Lower leg skin (tissue), 4 donors: Measurements from ENCODE around the gene CA10. TPM values are rescaled to one million over a fixed set of nuclear protein-coding genes. Genes with fewer than 3 reads are reported as not detected.

Experiments used
- DNase-seq, 2 donors: peaks; one replicate each; pipeline ENCODE4 v3.0.0-alpha.2; 2019; ENCODE audit warnings: low spot score in 2 of 2
- H3K4me3 ChIP-seq: fragments of 200-600 bp; sonication (generic); 2 replicates; pipeline ENCODE4 v1.5.1; 2017; ENCODE audit warnings: mild to moderate bottlenecking, low read depth; ENCODE audit not compliant: poor library complexity, severe bottlenecking
- CTCF ChIP-seq, 3 donors: fragments of 450-650 bp; IDR thresholded peaks; one replicate each; pipeline ENCODE4 v1.5.1; 2016; ENCODE audit warnings: antibody characterized with exemption in 3 of 3, mild to moderate bottlenecking in 3 of 3, moderate library complexity in 2 of 3
- POLR2A ChIP-seq, 2 donors: fragments of 450-650 bp; IDR thresholded peaks; one replicate each; pipeline ENCODE4 v1.6.1; 2016 to 2017; ENCODE audit warnings: antibody characterized with exemption in 2 of 2, mild to moderate bottlenecking in 1 of 2, moderate library complexity in 1 of 2
- WGBS, 2 donors: methylation state at CpG; one replicate each; pipeline ENCODE4 v1.1.5; 2018; 5-methylcytosine and 5-hydroxymethylcytosine counted together
- intact Hi-C: fragments of 100-400 bp; cut with DNase I; formaldehyde crosslinking; loops from one replicate; pipeline ENCODE4 v1.15.0; 2023; ENCODE audit warnings: low total_unique reads
- total RNA-seq, 4 donors: library from RNA; depleted of rRNA; stranded (reverse); fragments of >200 nt; gene quantifications; one replicate each; pipeline ENCODE4 v1.1.0, GENCODE V29; 2016

The CA10 gene
- total RNA-seq, 4 donors from 2014 or later, result not detected

DNA sequence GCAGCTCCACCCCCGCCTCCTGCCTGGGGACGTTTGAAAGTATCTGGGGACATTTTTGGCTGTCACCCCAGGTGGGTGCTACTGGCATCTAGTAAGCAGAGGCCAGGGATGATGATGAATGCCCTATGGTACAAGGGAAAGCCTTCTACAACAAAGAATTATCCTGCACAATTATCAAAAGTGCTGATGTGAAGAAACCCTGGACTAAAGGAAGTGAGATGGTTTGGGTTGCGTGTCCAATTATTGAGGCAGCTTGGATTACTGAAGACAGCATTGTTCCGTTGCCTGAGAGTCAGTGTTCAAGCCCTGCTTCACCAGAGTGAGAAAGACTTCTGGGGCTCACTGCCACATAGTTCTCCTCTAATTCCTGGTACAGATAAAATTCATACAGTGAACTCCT is 343.4 kb downstream of the CA10 start:
- no peak overlapping the region for H3K4me3 ChIP-seq
- no peak for DNase-seq
- TF ChIP-seq POLR2A (IDR thresholded peaks at IDR 0.05) (no peak), CTCF (IDR thresholded peaks at IDR 0.05) (no peak)
- intact Hi-C loops, result no loop called here
- 56 to 59% methylated on average over 4 of the region's 4 CpGs for WGBS, 2 donors

DNA sequence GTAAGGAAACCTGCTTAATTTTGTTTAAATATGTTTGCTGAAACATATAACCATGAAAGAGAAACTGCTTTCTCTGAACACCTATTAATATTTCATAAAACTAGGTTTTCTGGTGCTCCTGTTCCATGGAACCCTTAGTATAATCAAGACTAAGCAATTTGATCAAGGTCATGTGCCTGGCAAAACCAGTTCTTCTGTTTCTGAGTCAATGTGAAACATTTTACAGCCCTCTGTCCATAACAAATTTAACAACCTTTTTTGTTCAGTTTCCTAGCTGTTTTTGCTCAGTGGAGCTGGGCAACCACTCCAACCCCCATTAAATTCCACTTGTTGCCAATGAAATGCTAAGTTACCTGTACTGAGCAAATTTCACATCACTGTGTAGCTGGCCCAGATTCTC is 344.0 kb downstream of the CA10 start:
- TF ChIP-seq POLR2A (IDR thresholded peaks at IDR 0.05) (no peak), CTCF (IDR thresholded peaks at IDR 0.05) (no peak)
- intact Hi-C loops, result no loop called here
- no peak overlapping the region for H3K4me3 ChIP-seq
- no peak for DNase-seq

DNA sequence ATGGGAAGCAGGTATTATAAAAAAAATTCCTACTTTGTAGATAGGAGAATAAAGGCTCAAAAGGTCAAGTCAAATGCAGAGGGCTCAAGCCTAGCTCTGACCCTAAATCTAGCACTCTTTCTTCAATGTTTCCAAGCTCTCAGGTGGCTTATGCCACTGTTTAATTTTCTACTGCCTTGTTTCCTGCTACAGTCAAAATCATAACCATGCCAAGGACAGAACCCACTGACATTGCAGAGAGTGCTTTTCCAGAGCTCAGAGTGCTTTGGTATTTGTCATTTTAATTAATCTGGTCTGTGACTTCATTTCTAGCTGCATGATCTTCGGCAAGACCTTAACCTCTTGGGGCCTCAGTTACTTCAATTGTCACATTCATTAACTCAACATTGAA is 344.7 kb downstream of the CA10 start:
- DNase-seq, result no peak
- intact Hi-C loops, result no loop called here
- TF ChIP-seq POLR2A (IDR thresholded peaks at IDR 0.05), result no peak
- no peak for TF ChIP-seq CTCF (IDR thresholded peaks at IDR 0.05)
- WGBS, 2 donors, result 71 to 81% methylated on average over 1 of the region's 1 CpG
- no peak overlapping the region for H3K4me3 ChIP-seq

DNA sequence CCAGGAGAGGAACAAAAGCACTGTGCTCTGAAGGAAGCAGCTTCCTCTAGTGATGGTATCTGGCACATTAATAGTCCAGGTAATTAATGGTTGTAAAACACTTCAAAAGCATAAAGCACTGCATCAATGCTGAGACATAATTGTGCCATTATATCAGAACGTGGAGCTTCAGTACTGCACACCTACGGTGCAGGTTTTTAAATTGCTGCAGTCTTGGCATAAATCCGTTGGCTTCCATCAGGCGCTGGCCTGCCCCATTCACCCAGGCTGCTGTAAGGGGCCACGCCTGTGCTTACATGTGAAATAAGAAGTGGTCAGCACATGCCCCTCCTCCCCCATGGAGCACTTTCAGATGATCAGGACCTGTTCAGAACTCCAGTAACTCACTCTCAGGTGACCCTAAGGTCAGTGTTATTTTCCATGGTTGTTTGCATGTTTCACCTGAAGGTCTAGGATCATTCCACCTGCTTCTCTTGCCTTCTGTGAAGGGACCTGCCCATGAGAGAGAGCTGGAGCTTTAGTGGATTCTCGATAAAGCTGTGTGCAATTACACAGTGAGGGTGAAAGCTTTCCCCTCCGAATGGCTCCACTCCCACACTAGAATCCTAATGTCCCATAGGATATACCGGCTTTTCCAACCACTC is 345.3 kb downstream of the CA10 start:
- 69 to 75% methylated on average over 8 of the region's 8 CpGs for WGBS, 2 donors
- intact Hi-C loops, result no loop called here

GRCh38 chr17:51807460-51807859 is 351.1 kb downstream of the CA10 start:
- intact Hi-C loops, result no loop called here
- H3K4me3 ChIP-seq, result no peak overlapping the region
- 97% methylated on average over 3 of the region's 3 CpGs for WGBS, 2 donors
- DNase-seq, result no peak
- TF ChIP-seq POLR2A (IDR thresholded peaks at IDR 0.05), result no peak
- no peak for TF ChIP-seq CTCF (IDR thresholded peaks at IDR 0.05)

More for the DNA sequence above, 345.3 kb downstream of the CA10 start:
- TF ChIP-seq POLR2A (IDR thresholded peaks at IDR 0.05), result no peak
- TF ChIP-seq CTCF (IDR thresholded peaks at IDR 0.05), result no peak
- DNase-seq, result no peak
- no peak overlapping the region for H3K4me3 ChIP-seq

DNA sequence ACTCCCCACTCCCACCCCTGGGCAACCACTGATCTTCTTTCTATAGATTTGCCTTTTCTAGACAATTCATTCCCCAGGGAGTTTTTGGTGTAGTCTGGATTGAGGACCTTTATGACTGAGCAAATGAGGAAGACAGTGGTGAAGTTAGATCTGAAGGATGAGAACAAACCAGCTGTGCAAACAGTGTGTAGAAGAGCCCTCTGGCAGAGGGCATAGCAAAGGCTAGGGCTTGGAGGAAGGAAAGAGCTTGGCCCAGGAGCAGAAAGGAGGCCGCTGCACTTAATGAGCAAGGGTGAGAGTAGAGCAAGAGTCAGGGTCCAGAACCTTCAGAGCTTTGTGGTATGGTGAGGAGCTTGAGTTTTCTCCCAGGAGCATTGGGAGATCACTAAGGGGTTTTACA is 352.7 kb downstream of the CA10 start:
- TF ChIP-seq POLR2A (IDR thresholded peaks at IDR 0.05) (no peak), CTCF (IDR thresholded peaks at IDR 0.05) (no peak)
- no peak for DNase-seq
- WGBS, 2 donors, result 81 to 93% methylated on average over 1 of the region's 1 CpG
- intact Hi-C loops, result no loop called here
- no peak overlapping the region for H3K4me3 ChIP-seq
